ENCODE results near the gene APC2. TPM values are rescaled to one million over a fixed set of nuclear protein-coding genes. Genes with fewer than 3 reads are reported as not detected.
"Not testable (repeated sequence)": the region's sequence is repeated elsewhere in the genome, so short reads cannot be mapped to it uniquely, and the experiment has no call there.

APC2 gene
- total and polyA plus RNA-seq, 9 donors, result under 0.01 to 0.28 (median 0.11) TPM; not detected in 1

- H3K9me3 ChIP-seq, result no peaks in the 10 kb centered on the region
- H3K4me1 ChIP-seq (ENCODE audit: insufficient read depth), result no peaks in the 10 kb centered on the region
- H3K27me3 ChIP-seq, result peaks cover 5% of the 10 kb centered on the region
- intact Hi-C loops (cut with DNase I), result no loop called here
- DNase-seq, result no peak
- H3K36me3 ChIP-seq, result no peaks in the 10 kb centered on the region
- TF ChIP-seq EP300 (IDR thresholded peaks at IDR 0.05) (no peak), CTCF (IDR thresholded peaks at IDR 0.05) (no peak), POLR2A (IDR thresholded peaks at IDR 0.05) (no peak)
- H3K27ac ChIP-seq, result no peak overlapping the region
- no peak overlapping the region for H3K4me3 ChIP-seq
- 58 to 75% (median 69%) methylated on average over 14 of the region's 14 CpGs for WGBS, 3 donors
Observed at GRCh38 chr19:1514986-1515721, 65.2 kb downstream of the APC2 start.

- H3K9me3 ChIP-seq, result no peaks in the 10 kb centered on the region
- no peak overlapping the region for H3K27ac ChIP-seq
- H3K4me1 ChIP-seq (ENCODE audit: insufficient read depth), result no peaks in the 10 kb centered on the region
- 64 to 75% (median 70%) methylated on average over 8 of the region's 8 CpGs for WGBS, 3 donors
- H3K36me3 ChIP-seq, result no peaks in the 10 kb centered on the region
- intact Hi-C loops (cut with DNase I), result no loop called here
- DNase-seq, result no peak
- TF ChIP-seq CTCF (IDR thresholded peaks at IDR 0.05) (no peak), POLR2A (IDR thresholded peaks at IDR 0.05) (no peak), EP300 (IDR thresholded peaks at IDR 0.05) (no peak)
- no peak overlapping the region for H3K4me3 ChIP-seq
- H3K27me3 ChIP-seq, result peaks cover 5% of the 10 kb centered on the region
Observed at GRCh38 chr19:1516395-1516753, 66.5 kb downstream of the APC2 start.

- H3K4me3 ChIP-seq, result no peak overlapping the region
- intact Hi-C loops (cut with DNase I), result no loop called here
- H3K27ac ChIP-seq, result no peak overlapping the region
- H3K4me1 ChIP-seq (ENCODE audit: insufficient read depth), result no peaks in the 10 kb centered on the region
- no peak for DNase-seq
- WGBS, 3 donors, result 80 to 91% (median 91%) methylated on average over 4 of the region's 4 CpGs
- TF ChIP-seq EP300 (IDR thresholded peaks at IDR 0.05) (no peak), POLR2A (IDR thresholded peaks at IDR 0.05) (no peak), CTCF (IDR thresholded peaks at IDR 0.05) (no peak)
- peaks cover 5% of the 10 kb centered on the region for H3K27me3 ChIP-seq
- no peaks in the 10 kb centered on the region for H3K9me3 ChIP-seq
- H3K36me3 ChIP-seq, result no peaks in the 10 kb centered on the region
Observed at GRCh38 chr19:1518471-1518870, 68.5 kb downstream of the APC2 start.

GRCh38 chr19:1519802-1520201 lies 69.9 kb downstream of the APC2 start:
- H3K27me3 ChIP-seq; H3K36me3 ChIP-seq; H3K9me3 ChIP-seq; intact Hi-C loops (cut with DNase I); H3K27ac ChIP-seq; DNase-seq; H3K4me3 ChIP-seq; H3K4me1 ChIP-seq (ENCODE audit: insufficient read depth): not testable (repeated sequence)
- 87 to 91% (median 89%) methylated on average over 8 of the region's 8 CpGs for WGBS, 3 donors

GRCh38 chr19:1520203-1520780 lies 70.4 kb downstream of the APC2 start:
- Histone ChIP-seq H3K9me3 (no peaks in the 10 kb centered on the region), H3K27me3 (no peaks in the 10 kb centered on the region), H3K36me3 (no peaks in the 10 kb centered on the region), H3K4me3 (no peak overlapping the region), H3K4me1 (ENCODE audit: insufficient read depth) (peaks cover 3% of the 10 kb centered on the region), H3K27ac (no peak overlapping the region)
- 84 to 91% (median 86%) methylated on average over 17 of the region's 17 CpGs for WGBS, 3 donors
- DNase-seq, result no peak
- intact Hi-C loops (cut with DNase I), result no loop called here
- TF ChIP-seq POLR2A (IDR thresholded peaks at IDR 0.05), result no peak
- no peak for TF ChIP-seq EP300 (IDR thresholded peaks at IDR 0.05)
- no peak for TF ChIP-seq CTCF (IDR thresholded peaks at IDR 0.05)

Data from ovary (tissue), 9 donors.